Measurements from ENCODE around the gene UBN2. TPM values are rescaled to one million over a fixed set of nuclear protein-coding genes. Genes with fewer than 3 reads are reported as not detected.

UBN2 gene
- total RNA-seq, 4 donors from 2014 or later: 18.0 to 46.2 (median 22.6) TPM

GRCh38 chr7:139249179-139249810 is 18.3 kb downstream of the UBN2 start:
- peaks cover 0 to 73% (median 0%) of the 10 kb centered on the region in 3 donors for H3K36me3 ChIP-seq
- H3K27me3 ChIP-seq: no peaks in the 10 kb centered on the region
- DNase-seq: no peak
- TF ChIP-seq POLR2A (IDR thresholded peaks at IDR 0.05) (no peak), CTCF (IDR thresholded peaks at IDR 0.05) (no peak)
- no peak overlapping the region for H3K4me3 ChIP-seq
- H3K9me3 ChIP-seq: no peaks in the 10 kb centered on the region
- no peak overlapping the region for H3K27ac ChIP-seq
- H3K4me1 ChIP-seq: no peaks in the 10 kb centered on the region

GRCh38 chr7:139252451-139252850 is 21.4 kb downstream of the UBN2 start:
- peaks cover 0 to 45% (median 0%) of the 10 kb centered on the region in 3 donors for H3K36me3 ChIP-seq

GRCh38 chr7:139254281-139254680 is 23.2 kb downstream of the UBN2 start:
- Histone ChIP-seq H3K36me3 (peaks cover 0 to 43% (median 0%) of the 10 kb centered on the region in 3 donors), H3K9me3 (no peaks in the 10 kb centered on the region), H3K27ac (no peak overlapping the region), H3K4me3 (no peak overlapping the region), H3K27me3 (no peaks in the 10 kb centered on the region), H3K4me1 (no peaks in the 10 kb centered on the region)
- DNase-seq: no peak
- TF ChIP-seq CTCF (IDR thresholded peaks at IDR 0.05) (no peak), POLR2A (IDR thresholded peaks at IDR 0.05) (no peak)

More at GRCh38 chr7:139252451-139252850, 21.4 kb downstream of the UBN2 start:
- Histone ChIP-seq H3K4me1 (no peaks in the 10 kb centered on the region), H3K27me3 (no peaks in the 10 kb centered on the region), H3K4me3 (no peak overlapping the region), H3K27ac (no peak overlapping the region), H3K9me3 (no peaks in the 10 kb centered on the region)
- no peak for DNase-seq
- no peak for TF ChIP-seq POLR2A (IDR thresholded peaks at IDR 0.05)
- no peak for TF ChIP-seq CTCF (IDR thresholded peaks at IDR 0.05)

- H3K4me3 ChIP-seq: no peak overlapping the region
These were observed 23.7 kb downstream of the UBN2 start for GRCh38 chr7:139254728-139255127.

GRCh38 chr7:139255290-139255689 is 24.3 kb downstream of the UBN2 start:
- no peak overlapping the region for H3K4me3 ChIP-seq
- no peaks in the 10 kb centered on the region for H3K4me1 ChIP-seq
- no peak for DNase-seq
- H3K27me3 ChIP-seq: no peaks in the 10 kb centered on the region
- no peak overlapping the region for H3K27ac ChIP-seq
- TF ChIP-seq POLR2A (IDR thresholded peaks at IDR 0.05) (no peak), CTCF (IDR thresholded peaks at IDR 0.05) (no peak)
- H3K9me3 ChIP-seq: no peaks in the 10 kb centered on the region
- peaks cover 0 to 46% (median 0%) of the 10 kb centered on the region in 3 donors for H3K36me3 ChIP-seq

More at GRCh38 chr7:139254728-139255127, 23.7 kb downstream of the UBN2 start:
- H3K36me3 ChIP-seq: peaks cover 0 to 46% (median 0%) of the 10 kb centered on the region in 3 donors
- H3K4me1 ChIP-seq: no peaks in the 10 kb centered on the region
- no peaks in the 10 kb centered on the region for H3K27me3 ChIP-seq
- H3K27ac ChIP-seq: no peak overlapping the region
- no peak for DNase-seq
- no peak for TF ChIP-seq POLR2A (IDR thresholded peaks at IDR 0.05)
- TF ChIP-seq CTCF (IDR thresholded peaks at IDR 0.05): no peak
- no peaks in the 10 kb centered on the region for H3K9me3 ChIP-seq

All from Peyer's patch (tissue), 4 donors.